GM18502 (cell line): ENCODE results near the gene EXOSC6.
"Not testable (repeated sequence)": the region's sequence is repeated elsewhere in the genome, so short reads cannot be mapped to it uniquely, and the experiment has no call there.

ENCODE experiments used
- ATAC-seq: cut with Tn5 transposase; IDR thresholded peaks from one replicate; pipeline ENCODE4 v1.9.1; 2021; ENCODE audit warnings: mild to moderate bottlenecking; ENCODE audit not compliant: unreplicated experiment, poor library complexity

Gene EXOSC6

DNA sequence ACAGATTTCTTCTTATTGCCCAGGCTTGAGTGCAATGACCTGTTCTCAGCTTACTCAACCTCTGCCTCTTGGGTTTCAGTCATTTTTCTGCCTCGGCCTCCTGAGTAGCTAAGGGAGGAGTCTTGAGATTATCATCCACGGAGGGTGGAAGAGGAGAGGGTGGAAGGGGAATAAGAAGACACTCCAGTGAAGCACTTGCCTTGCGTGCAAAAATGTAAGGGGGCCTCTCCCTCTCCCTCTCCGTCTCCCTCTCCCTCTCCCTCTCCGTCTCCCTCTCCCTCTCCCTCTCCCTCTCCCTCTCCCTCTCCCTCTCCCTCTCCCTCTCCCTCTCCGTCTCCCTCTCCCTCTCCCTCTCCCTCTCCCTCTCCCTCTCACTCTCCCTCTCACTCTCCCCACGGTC lies 48.2 kb downstream of the EXOSC6 start:
- not testable (repeated sequence) for ATAC-seq

DNA sequence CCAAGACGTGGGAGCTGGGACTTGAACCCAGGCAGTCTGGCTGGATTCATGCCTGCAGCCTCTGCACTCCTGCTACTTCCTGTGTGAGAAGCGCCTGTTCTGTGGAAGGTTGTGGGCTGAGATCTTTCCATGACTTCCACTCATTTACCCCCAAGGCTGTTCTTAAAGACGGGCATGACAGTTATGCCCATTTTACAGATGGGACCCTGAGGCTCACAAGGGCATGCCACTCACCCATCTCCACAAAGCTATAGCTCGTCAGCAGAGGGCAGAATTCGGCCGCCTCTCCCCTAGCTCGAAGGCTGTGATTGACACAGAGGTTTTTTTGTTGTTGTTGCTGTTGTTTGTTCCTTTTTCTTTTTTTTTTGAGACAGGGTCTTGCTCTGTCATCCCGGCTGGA lies 51.7 kb downstream of the EXOSC6 start:
- ATAC-seq: not testable (repeated sequence)

DNA sequence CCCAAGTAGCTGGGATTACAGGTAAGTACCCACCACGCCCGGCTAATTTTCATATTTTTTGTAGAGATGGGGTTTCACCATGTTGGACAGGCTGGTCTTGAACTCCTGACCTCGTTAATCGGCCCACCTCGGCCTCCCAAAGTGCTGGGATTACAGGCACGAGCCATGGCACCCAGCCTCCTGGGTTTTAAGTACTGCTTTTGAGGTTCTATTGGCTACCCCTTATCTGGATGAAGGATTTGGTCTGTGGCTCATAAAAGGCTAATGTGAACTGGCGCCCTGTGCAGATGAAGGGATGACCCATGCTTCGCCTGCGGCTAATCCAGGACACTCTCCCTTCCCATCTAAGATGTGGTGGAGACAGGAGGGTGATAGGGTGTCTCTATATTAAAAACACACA lies 52.6 kb downstream of the EXOSC6 start:
- ATAC-seq: not testable (repeated sequence)

DNA sequence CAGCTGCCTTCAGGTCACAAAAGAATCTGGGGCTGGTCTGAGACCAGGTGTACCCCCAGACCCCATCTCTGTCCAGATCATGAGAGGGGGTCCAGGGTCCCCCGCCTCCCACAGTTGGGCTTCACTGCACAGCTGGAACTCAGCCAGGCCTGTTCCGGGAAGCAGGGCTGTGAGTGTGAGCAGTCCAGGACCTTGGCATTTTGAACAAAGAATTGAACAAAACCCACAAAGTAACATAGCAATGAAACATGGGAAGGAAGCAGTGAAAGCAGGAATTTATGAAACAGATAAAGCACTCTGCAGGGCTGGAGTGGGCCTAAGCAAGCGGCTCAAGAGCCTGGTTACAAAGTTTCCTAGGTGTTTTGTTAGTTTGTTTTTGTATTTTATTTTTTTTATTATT lies 53.1 kb downstream of the EXOSC6 start:
- ATAC-seq: not testable (repeated sequence)

DNA sequence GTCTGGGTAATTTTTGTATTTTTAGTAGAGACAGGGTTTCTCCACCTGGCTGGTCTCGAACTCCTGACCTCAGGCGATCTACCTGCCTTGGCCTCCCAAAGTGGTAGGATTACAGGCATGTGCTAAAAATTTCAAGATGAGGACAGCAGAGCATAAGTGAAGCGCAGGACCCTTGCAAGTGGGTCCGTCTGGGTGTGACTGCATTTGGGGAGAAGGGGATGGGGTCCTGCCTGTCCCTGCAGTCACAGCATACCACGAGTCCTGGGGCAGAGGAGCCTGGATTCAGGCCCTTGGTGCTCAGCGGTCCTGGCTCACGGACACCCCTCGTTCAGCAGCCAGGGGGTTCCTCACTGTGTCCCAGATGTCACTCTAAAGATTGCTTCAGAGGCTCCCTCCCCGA lies 53.5 kb downstream of the EXOSC6 start:
- not testable (repeated sequence) for ATAC-seq

DNA sequence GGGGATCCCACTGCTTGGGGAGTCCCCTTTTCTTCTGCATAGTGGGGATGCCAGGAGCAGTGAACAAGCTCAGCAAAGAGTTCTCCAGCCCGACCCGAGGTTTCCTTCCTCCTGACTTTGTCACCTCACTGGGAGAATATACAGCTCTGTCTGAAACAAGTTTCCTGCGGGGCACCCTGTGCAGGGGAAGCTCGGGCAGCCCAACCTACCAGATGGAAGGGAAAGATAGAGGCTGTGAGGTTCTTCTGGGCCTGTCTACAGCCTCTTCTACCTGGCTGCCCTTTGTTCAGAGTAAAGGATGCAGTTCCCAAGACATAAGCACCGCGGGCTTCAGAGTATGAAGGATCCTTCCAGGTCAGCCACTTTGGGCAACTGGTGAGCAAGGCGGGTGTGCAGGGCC lies 54.1 kb downstream of the EXOSC6 start:
- not testable (repeated sequence) for ATAC-seq
